ENCODE results near the gene CTDSPL.

DNA sequence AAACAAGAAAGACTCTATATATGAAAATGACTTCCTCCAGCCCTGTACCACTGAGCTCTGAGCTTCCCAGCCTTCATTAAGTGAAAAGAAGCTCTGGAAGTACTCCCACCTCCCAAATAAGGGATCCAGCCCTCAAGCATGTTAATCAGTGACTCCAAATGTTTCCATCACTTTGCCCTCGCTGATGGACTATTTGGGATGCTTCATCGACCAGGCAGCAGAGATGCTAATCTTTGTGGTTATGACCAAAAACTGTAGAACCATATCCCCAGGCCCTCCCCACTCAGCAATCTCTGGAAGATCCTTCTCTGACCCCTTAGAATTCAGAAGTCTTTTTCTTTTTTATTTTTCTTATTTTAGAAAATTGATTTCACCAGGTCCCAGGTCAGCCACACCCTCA lies 2.3 kb upstream of the CTDSPL start:
- TF ChIP-seq, protein P1, sequence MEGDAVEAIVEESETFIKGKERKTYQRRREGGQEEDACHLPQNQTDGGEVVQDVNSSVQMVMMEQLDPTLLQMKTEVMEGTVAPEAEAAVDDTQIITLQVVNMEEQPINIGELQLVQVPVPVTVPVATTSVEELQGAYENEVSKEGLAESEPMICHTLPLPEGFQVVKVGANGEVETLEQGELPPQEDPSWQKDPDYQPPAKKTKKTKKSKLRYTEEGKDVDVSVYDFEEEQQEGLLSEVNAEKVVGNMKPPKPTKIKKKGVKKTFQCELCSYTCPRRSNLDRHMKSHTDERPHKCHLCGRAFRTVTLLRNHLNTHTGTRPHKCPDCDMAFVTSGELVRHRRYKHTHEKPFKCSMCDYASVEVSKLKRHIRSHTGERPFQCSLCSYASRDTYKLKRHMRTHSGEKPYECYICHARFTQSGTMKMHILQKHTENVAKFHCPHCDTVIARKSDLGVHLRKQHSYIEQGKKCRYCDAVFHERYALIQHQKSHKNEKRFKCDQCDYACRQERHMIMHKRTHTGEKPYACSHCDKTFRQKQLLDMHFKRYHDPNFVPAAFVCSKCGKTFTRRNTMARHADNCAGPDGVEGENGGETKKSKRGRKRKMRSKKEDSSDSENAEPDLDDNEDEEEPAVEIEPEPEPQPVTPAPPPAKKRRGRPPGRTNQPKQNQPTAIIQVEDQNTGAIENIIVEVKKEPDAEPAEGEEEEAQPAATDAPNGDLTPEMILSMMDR (IDR thresholded peaks at IDR 0.05): no peak
- no peak for TF ChIP-seq POLR2AphosphoS5 (IDR thresholded peaks at IDR 0.05)

Measured in prostate gland (tissue), 2 donors.